Trophoblast cell (in vitro differentiated cells and primary cell): Measurements from ENCODE around the gene GLG1.

ENCODE experiments used
- DNase-seq, 2 donors: peaks; one replicate each; pipeline ENCODE4 v3.0.0-alpha.2; 2016
- H2AFZ ChIP-seq: 2 replicates; pipeline ENCODE4 v1.6.1; 2013; ENCODE audit warnings: low read length, moderate library complexity, mild to moderate bottlenecking; ENCODE audit not compliant: insufficient read depth, poor library complexity
- H2AK5ac ChIP-seq: 2 replicates; pipeline ENCODE4 v1.6.1; 2013; ENCODE audit warnings: mild to moderate bottlenecking, low read length
- H2BK120ac ChIP-seq: 2 replicates; pipeline ENCODE4 v1.6.1; 2013; ENCODE audit warnings: low read length, mild to moderate bottlenecking, moderate library complexity; ENCODE audit not compliant: insufficient read depth, poor library complexity
- H2BK12ac ChIP-seq: 2 replicates; pipeline ENCODE4 v1.6.1; 2013; ENCODE audit warnings: mild to moderate bottlenecking, low read length, moderate library complexity
- H2BK5ac ChIP-seq: 2 replicates; pipeline ENCODE4 v1.6.1; 2013; ENCODE audit warnings: low read length, low read depth, moderate library complexity, mild to moderate bottlenecking; ENCODE audit not compliant: poor library complexity
- H3K14ac ChIP-seq: 2 replicates; pipeline ENCODE4 v1.6.1; 2013; ENCODE audit warnings: mild to moderate bottlenecking, low read length
- H3K18ac ChIP-seq: 2 replicates; pipeline ENCODE4 v1.6.1; 2013; ENCODE audit warnings: mild to moderate bottlenecking, low read length
- H3K23ac ChIP-seq: 2 replicates; pipeline ENCODE4 v1.6.1; 2013; ENCODE audit warnings: low read length
- H3K27ac ChIP-seq: 2 replicates; pipeline ENCODE4 v1.5.1; 2013; ENCODE audit warnings: low read depth, mild to moderate bottlenecking, inconsistent platforms, low read length, moderate library complexity
- H3K27me3 ChIP-seq: 2 replicates; pipeline ENCODE4 v1.6.1; 2013; ENCODE audit warnings: inconsistent platforms, mild to moderate bottlenecking, low read length, moderate library complexity; ENCODE audit not compliant: insufficient read depth
- H3K36me3 ChIP-seq, 2 experiments: 1 replicate in 1 of 2; 2 replicates in 1 of 2; pipeline ENCODE4 v1.6.1; 2013; ENCODE audit warnings: low read length in 2 of 2, mild to moderate bottlenecking in 2 of 2, moderate library complexity in 1 of 2; ENCODE audit not compliant: insufficient read depth in 2 of 2, control insufficient read depth in 1 of 2
- H3K4ac ChIP-seq: 2 replicates; pipeline ENCODE4 v1.6.1; 2013; ENCODE audit warnings: low read depth, mild to moderate bottlenecking, low read length, moderate library complexity
- H3K4me1 ChIP-seq, 2 experiments: 1 replicate in 1 of 2; 2 replicates in 1 of 2; pipeline ENCODE4 v1.6.1; 2013; ENCODE audit warnings: low read length in 2 of 2, mild to moderate bottlenecking in 2 of 2, moderate library complexity in 1 of 2; ENCODE audit not compliant: insufficient read depth in 2 of 2, control insufficient read depth in 1 of 2
- H3K4me2 ChIP-seq: 2 replicates; pipeline ENCODE4 v1.6.1; 2013; ENCODE audit warnings: inconsistent platforms, mild to moderate bottlenecking, low read length, moderate library complexity
- H3K4me3 ChIP-seq: 2 replicates; pipeline ENCODE4 v1.5.1; 2013; ENCODE audit warnings: mild to moderate bottlenecking, low read depth, low read length, inconsistent platforms
- H3K79me1 ChIP-seq: one replicate; pipeline ENCODE4 v1.6.1; 2013; ENCODE audit warnings: low read length
- H3K79me2 ChIP-seq: 2 replicates; pipeline ENCODE4 v1.6.1; 2013; ENCODE audit warnings: low read length, mild to moderate bottlenecking; ENCODE audit not compliant: control insufficient read depth, insufficient read depth, poor library complexity
- H3K9ac ChIP-seq: 2 replicates; pipeline ENCODE4 v1.6.1; 2013; ENCODE audit warnings: mild to moderate bottlenecking, low read length
- H3K9me3 ChIP-seq: 2 replicates; pipeline ENCODE4 v1.6.1; 2013; ENCODE audit warnings: low read depth, mild to moderate bottlenecking, control low read depth, inconsistent platforms, low read length; ENCODE audit not compliant: insufficient read depth
- H4K12ac ChIP-seq: 2 replicates; pipeline ENCODE4 v1.6.1; 2013; ENCODE audit warnings: low read depth, mild to moderate bottlenecking, low read length, moderate library complexity
- H4K8ac ChIP-seq: 2 replicates; pipeline ENCODE4 v1.6.1; 2013; ENCODE audit warnings: low read depth, mild to moderate bottlenecking, low read length, moderate library complexity
- H4K91ac ChIP-seq: one replicate; pipeline ENCODE4 v1.6.1; 2013; ENCODE audit warnings: low read depth, mild to moderate bottlenecking, low read length, moderate library complexity
- WGBS: extraction: QIAGEN DNeasy Blood & Tissue Kit; methylation state at CpG from one replicate; pipeline ENCODE4 v1.1.7; 2013; ENCODE audit warnings: missing lambda C conversion rate; ENCODE audit not compliant: insufficient read length, insufficient coverage; ENCODE audit errors: extremely low coverage; 5-methylcytosine and 5-hydroxymethylcytosine counted together

GLG1 gene

GRCh38 chr16:74487634-74488495 is 119.0 kb downstream of the GLG1 start:
- H2AK5ac ChIP-seq, result no peak overlapping the region
- H2BK120ac ChIP-seq, result no peak overlapping the region
- no peak overlapping the region for H3K23ac ChIP-seq
- H3K36me3 ChIP-seq, result peaks cover 5 to 9% of the 10 kb centered on the region in 2 experiments
- H3K9ac ChIP-seq, result no peak overlapping the region
- H4K12ac ChIP-seq, result no peak overlapping the region
- H3K4me2 ChIP-seq, result no peak overlapping the region
- H2BK12ac ChIP-seq, result no peak overlapping the region
- H2BK5ac ChIP-seq, result no peak overlapping the region
- no peak overlapping the region for H3K14ac ChIP-seq
- H3K4me3 ChIP-seq, result no peak overlapping the region
- no peak overlapping the region for H2AFZ ChIP-seq
- H3K18ac ChIP-seq, result no peak overlapping the region
- H3K27me3 ChIP-seq, result no peaks in the 10 kb centered on the region
- H3K9me3 ChIP-seq, result no peaks in the 10 kb centered on the region
- H3K27ac ChIP-seq, result no peak overlapping the region
- DNase-seq, result no peak
- WGBS, result no CpG with 5 or more reads among the region's 9 CpGs
- H3K4ac ChIP-seq, result no peak overlapping the region
- H3K79me2 ChIP-seq, result no peaks in the 10 kb centered on the region
- H4K8ac ChIP-seq, result no peak overlapping the region
- no peaks in the 10 kb centered on the region for H3K79me1 ChIP-seq
- peaks cover 0 to 1% of the 10 kb centered on the region in 2 experiments for H3K4me1 ChIP-seq
- H4K91ac ChIP-seq, result no peak overlapping the region

GRCh38 chr16:74485916-74486315 is 121.0 kb downstream of the GLG1 start:
- WGBS, result no CpG with 5 or more reads among the region's 1 CpG

GRCh38 chr16:74480150-74481029 is 126.5 kb downstream of the GLG1 start:
- no peak overlapping the region for H2AK5ac ChIP-seq
- peaks cover 0 to 4% of the 10 kb centered on the region in 2 experiments for H3K4me1 ChIP-seq
- no peak overlapping the region for H2BK120ac ChIP-seq
- no peak overlapping the region for H2BK5ac ChIP-seq
- no peak overlapping the region for H4K12ac ChIP-seq
- H2AFZ ChIP-seq, result no peak overlapping the region
- no peaks in the 10 kb centered on the region for H3K79me2 ChIP-seq
- H3K18ac ChIP-seq, result no peak overlapping the region
- no peak overlapping the region for H2BK12ac ChIP-seq
- no peak overlapping the region for H3K14ac ChIP-seq
- H3K27ac ChIP-seq, result no peak overlapping the region
- DNase-seq, result peak; percentile 61 to 78
- H3K27me3 ChIP-seq, result no peaks in the 10 kb centered on the region
- H3K4me3 ChIP-seq, result no peak overlapping the region
- no peaks in the 10 kb centered on the region for H3K9me3 ChIP-seq
- WGBS, result no CpG with 5 or more reads among the region's 12 CpGs
- H3K4ac ChIP-seq, result peak overlapping the region; percentile 14
- peak overlapping the region; percentile 54 for H4K8ac ChIP-seq
- H3K9ac ChIP-seq, result no peak overlapping the region
- H3K4me2 ChIP-seq, result no peak overlapping the region
- H4K91ac ChIP-seq, result no peak overlapping the region
- H3K36me3 ChIP-seq, result peaks cover 7 to 14% of the 10 kb centered on the region in 2 experiments
- peaks cover 2% of the 10 kb centered on the region for H3K79me1 ChIP-seq
- H3K23ac ChIP-seq, result no peak overlapping the region

More at GRCh38 chr16:74485916-74486315, 121.0 kb downstream of the GLG1 start:
- H3K9me3 ChIP-seq, result no peaks in the 10 kb centered on the region
- H2AK5ac ChIP-seq, result no peak overlapping the region
- H3K27ac ChIP-seq, result peak overlapping the region; percentile 46
- H3K27me3 ChIP-seq, result no peaks in the 10 kb centered on the region
- H3K18ac ChIP-seq, result no peak overlapping the region
- peak; percentile 53 to 94 for DNase-seq
- no peak overlapping the region for H3K4me2 ChIP-seq
- H3K23ac ChIP-seq, result no peak overlapping the region
- no peak overlapping the region for H2BK12ac ChIP-seq
- H3K4me1 ChIP-seq, result peaks cover 0 to 1% of the 10 kb centered on the region in 2 experiments
- no peak overlapping the region for H3K4me3 ChIP-seq
- H2AFZ ChIP-seq, result no peak overlapping the region
- no peak overlapping the region for H4K91ac ChIP-seq
- H2BK5ac ChIP-seq, result no peak overlapping the region
- no peak overlapping the region for H3K4ac ChIP-seq
- no peak overlapping the region for H4K12ac ChIP-seq
- no peaks in the 10 kb centered on the region for H3K79me1 ChIP-seq
- H4K8ac ChIP-seq, result no peak overlapping the region
- no peak overlapping the region for H2BK120ac ChIP-seq
- no peaks in the 10 kb centered on the region for H3K79me2 ChIP-seq
- H3K9ac ChIP-seq, result no peak overlapping the region
- peaks cover 5 to 8% of the 10 kb centered on the region in 2 experiments for H3K36me3 ChIP-seq
- no peak overlapping the region for H3K14ac ChIP-seq

GRCh38 chr16:74477226-74477625 is 129.7 kb downstream of the GLG1 start:
- Histone ChIP-seq H2AFZ (no peak overlapping the region), H3K27ac (no peak overlapping the region), H3K4me1 (peaks cover 0 to 4% of the 10 kb centered on the region in 2 experiments), H3K36me3 (peaks cover 6 to 19% of the 10 kb centered on the region in 2 experiments), H2AK5ac (no peak overlapping the region), H3K9me3 (no peaks in the 10 kb centered on the region), H2BK120ac (no peak overlapping the region), H3K4ac (no peak overlapping the region), H2BK12ac (no peak overlapping the region), H3K9ac (no peak overlapping the region), H3K79me2 (no peaks in the 10 kb centered on the region), H3K23ac (no peak overlapping the region), H3K79me1 (peaks cover 2% of the 10 kb centered on the region), H3K18ac (no peak overlapping the region), H3K27me3 (no peaks in the 10 kb centered on the region), H4K8ac (no peak overlapping the region), H4K12ac (no peak overlapping the region), H3K4me2 (no peak overlapping the region), H3K14ac (no peak overlapping the region), H3K4me3 (no peak overlapping the region), H4K91ac (no peak overlapping the region), H2BK5ac (no peak overlapping the region)
- WGBS, result no CpG with 5 or more reads among the region's 4 CpGs
- DNase-seq, result no peak
